H1 (cell line): ENCODE results near the gene PDCD7. TPM values are rescaled to one million over a fixed set of nuclear protein-coding genes. Genes with fewer than 3 reads are reported as not detected.

Experiments
- ATF2 ChIP-seq: IDR thresholded peaks from 2 replicates; pipeline ENCODE4 v1.6.1; 2012; ENCODE audit warnings: low read length, inconsistent platforms
- ATF3 ChIP-seq: IDR thresholded peaks from 2 replicates; pipeline ENCODE4 v1.6.1; 2011; ENCODE audit warnings: low read depth, mild to moderate bottlenecking, low read length; ENCODE audit not compliant: insufficient read depth
- CHD1 ChIP-seq: IDR thresholded peaks from 2 replicates; pipeline ENCODE4 v1.6.1; 2012; ENCODE audit warnings: low read depth, low read length, improper control_type of control experiment
- GABPA ChIP-seq: IDR thresholded peaks from 2 replicates; pipeline ENCODE4 v1.6.1; 2011; ENCODE audit warnings: mild to moderate bottlenecking, low read length, moderate library complexity, borderline replicate concordance; ENCODE audit not compliant: insufficient read depth
- HDAC2 ChIP-seq, 2 experiments: fragments of 300-600 bp in 1 of 2; sonication (generic) in 1 of 2; IDR thresholded peaks; 2 replicates each; pipeline ENCODE4 v1.6.1; 2011 to 2012; ENCODE audit warnings: low read depth in 2 of 2, low read length in 2 of 2, mild to moderate bottlenecking in 2 of 2, moderate library complexity in 2 of 2, borderline replicate concordance in 1 of 2, inconsistent platforms in 1 of 2
- KDM4A ChIP-seq: IDR thresholded peaks from one replicate; pipeline ENCODE4 v1.7.1; 2012; ENCODE audit warnings: low read depth, mild to moderate bottlenecking, moderate library complexity, low read length, inconsistent platforms; ENCODE audit not compliant: severe bottlenecking
- KDM5A ChIP-seq: fragments of 200-600 bp; IDR thresholded peaks from 2 replicates; pipeline ENCODE4 v1.7.1; 2012; ENCODE audit warnings: mild to moderate bottlenecking, low read length, inconsistent platforms, mixed read lengths
- PHF8 ChIP-seq: fragments of 200-600 bp; sonication (generic); conservative IDR thresholded peaks from 2 replicates; pipeline ENCODE4 v1.7.1; 2012; ENCODE audit warnings: low read depth, mild to moderate bottlenecking, inconsistent platforms, low read length, moderate library complexity
- POLR2A ChIP-seq, 2 experiments: IDR thresholded peaks; 1 replicate in 1 of 2; 2 replicates in 1 of 2; pipeline ENCODE4 v1.6.1; 2011; ENCODE audit warnings: low read depth in 2 of 2, low read length in 2 of 2, mild to moderate bottlenecking in 2 of 2; ENCODE audit errors: control extremely low read depth in 1 of 2
- POLR2AphosphoS5 ChIP-seq: IDR thresholded peaks from 2 replicates; pipeline ENCODE4 v1.6.1; 2011; ENCODE audit warnings: low read depth, low read length
- SAP30 ChIP-seq: fragments of 300-600 bp; sonication (generic); IDR thresholded peaks from 2 replicates; pipeline ENCODE4 v1.7.1; 2012; ENCODE audit warnings: low read length, moderate library complexity, mild to moderate bottlenecking, inconsistent platforms; ENCODE audit not compliant: insufficient read depth, insufficient replicate concordance
- SP1 ChIP-seq: IDR thresholded peaks from 2 replicates; pipeline ENCODE4 v1.6.1; 2011; ENCODE audit warnings: low read depth, low read length
- SP4 ChIP-seq: IDR thresholded peaks from 2 replicates; pipeline ENCODE4 v1.6.1; 2012; ENCODE audit warnings: low read length, inconsistent platforms
- TAF1 ChIP-seq: IDR thresholded peaks from 2 replicates; pipeline ENCODE4 v1.6.1; 2011; ENCODE audit warnings: mild to moderate bottlenecking, low read depth, low read length
- TAF7 ChIP-seq: optimal IDR thresholded peaks from 2 replicates; pipeline ENCODE3; 2011; ENCODE audit warnings: low read depth, mild to moderate bottlenecking, inconsistent platforms, low read length, moderate library complexity, borderline replicate concordance
- TCF12 ChIP-seq: IDR thresholded peaks from 2 replicates; pipeline ENCODE4 v1.6.1; 2011; ENCODE audit warnings: low read depth, mild to moderate bottlenecking, low read length
- polyA plus RNA-seq, 7 experiments: library from polyadenylated mRNA; depleted of rRNA in 3 of 7; stranded (reverse) in 5 of 7; unstranded in 2 of 7; fragments of >200 nt in 5 of 7; fragments of 200-250 nt in 2 of 7; gene quantifications; 1 replicate in 5 of 7; 2 replicates in 1 of 7; 4 replicates in 1 of 7; pipeline versions ENCODE4 v1.2.1 to v1.2.3, GENCODE V29; 2011 to 2013; ENCODE audit warnings: missing spikeins in 2 of 7, mixed read lengths in 2 of 7
- total RNA-seq: library from RNA; stranded (reverse); fragmentation: NEBNext Ultra II Directional; extraction: Animal tissue kit (Norgen Biotek cat#: 25700); gene quantifications from 2 replicates; pipeline ENCODE4 v1.2.1, GENCODE V29; 2021
- TF ChIP-seq, protein P1 (sequence below): IDR thresholded peaks from 2 replicates; pipeline ENCODE4 v1.6.1; 2012; ENCODE audit warnings: inconsistent platforms

Gene PDCD7
- total and polyA plus RNA-seq, 2 of the 8 experiments (the other 6 are each of a cell fraction or from before 2014, with no cell fraction given) = 11.5 to 25.6 TPM

DNA sequence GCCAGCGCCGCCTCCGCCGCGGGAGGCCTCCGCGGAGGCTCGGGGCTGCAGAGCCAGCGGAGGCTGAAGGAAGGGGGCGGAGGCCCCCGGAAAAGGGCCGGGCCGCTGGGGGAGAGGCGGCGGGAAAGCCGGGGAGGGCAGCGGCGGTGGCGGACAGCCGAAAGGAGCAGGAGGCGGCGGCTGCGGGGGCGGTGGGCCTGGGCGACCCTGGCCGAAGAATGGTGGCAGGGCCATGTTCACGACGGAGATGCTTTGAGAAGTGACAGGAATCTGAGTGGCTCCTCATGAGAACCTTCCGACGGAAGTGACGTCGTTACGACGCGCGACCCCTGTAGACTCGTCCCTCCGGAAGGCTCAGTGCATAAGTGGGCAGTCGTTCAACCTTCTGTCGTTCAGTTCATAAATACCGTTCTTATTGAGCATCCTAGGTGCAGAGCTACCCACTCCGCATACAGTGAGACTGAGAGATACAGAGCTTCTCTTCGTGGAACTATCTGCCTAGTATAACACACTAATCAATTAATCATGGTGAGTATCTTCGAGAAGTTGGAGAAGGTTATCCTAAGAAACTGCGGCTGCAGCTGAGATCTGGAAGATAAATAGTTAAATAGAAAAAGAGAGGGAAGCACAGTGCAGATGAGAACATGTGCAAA is at the start of gene PDCD7 (continued):
- TF ChIP-seq HDAC2 (IDR thresholded peaks at IDR 0.05; ENCODE audit: borderline replicate concordance in 1 of 2, low read depth in 2 of 2, low read length in 2 of 2) (peak in 1 of 2 experiments; percentile 66; a peak in 1 of 4 replicates), ATF3 (no peak), PHF8 (peak; percentile 60), SP1 (0 out of 2 replicates have a peak, but pooled peaks have one; percentile 8), KDM5A (peak; percentile 52; the same call in 1 of the 2 replicates), SP4 (no peak), POLR2AphosphoS5 (peak; percentile 92), TAF7 (peak; percentile 42), GABPA (peak; percentile 88), POLR2A (IDR thresholded peaks at IDR 0.05; ENCODE audit: control extremely low read depth in 1 of 2, low read depth in 2 of 2, low read length in 2 of 2) (peak in 1 of 2 experiments; percentile 91; a peak in 2 of 3 replicates), CHD1 (no peak), ATF2 (0 out of 2 replicates have a peak, but pooled peaks have one; percentile 51), TCF12 (no peak), KDM4A (peak; percentile 49), TAF1 (peak; percentile 87), SAP30 (peak; percentile 36)
- TF ChIP-seq, protein P1, sequence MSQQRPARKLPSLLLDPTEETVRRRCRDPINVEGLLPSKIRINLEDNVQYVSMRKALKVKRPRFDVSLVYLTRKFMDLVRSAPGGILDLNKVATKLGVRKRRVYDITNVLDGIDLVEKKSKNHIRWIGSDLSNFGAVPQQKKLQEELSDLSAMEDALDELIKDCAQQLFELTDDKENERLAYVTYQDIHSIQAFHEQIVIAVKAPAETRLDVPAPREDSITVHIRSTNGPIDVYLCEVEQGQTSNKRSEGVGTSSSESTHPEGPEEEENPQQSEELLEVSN = peak; percentile 40; the same call in 1 of the 2 replicates
- TF ChIP-seq, all 59 proteins: peak for 19
